IMR-90 (cell line): ENCODE data around the gene OXSR1. TPM values are rescaled to one million over a fixed set of nuclear protein-coding genes. Genes with fewer than 3 reads are reported as not detected.

Experiments used
- ATAC-seq: fragments of 200-7000 bp; cut with Tn5 transposase; 2 replicates; pipeline ENCODE4 v1.9.1; 2020; ENCODE audit warnings: low read depth, mild to moderate bottlenecking, moderate library complexity
- BruUV-seq: library from RNA; stranded (reverse); fragments of 400-500 nt; replicated peaks from 2 replicates; lab custom pipeline; 2021; lab: Mats Ljungman, UMichigan
- CTCF ChIA-PET: fragments of 300-600 bp; formaldehyde crosslinking; extraction: SDS; loops from one replicate; lab custom pipeline; 2021; ENCODE audit warnings: antibody characterized with exemption; lab: Yijun Ruan, JAX
- POLR2A ChIA-PET: fragments of 300-600 bp; sonication (Branson Sonifier 250); formaldehyde crosslinking; loops from one replicate; lab custom pipeline; 2022; ENCODE audit warnings: antibody characterized with exemption; ENCODE audit not compliant: unreplicated experiment; lab: Charles Lee
- DNase-seq: peaks from one replicate; pipeline ENCODE4 v3.0.0; 2013
- H2AFZ ChIP-seq: replicated peaks from 2 replicates; pipeline ENCODE3; 2013; ENCODE audit warnings: low read length, mild to moderate bottlenecking; ENCODE audit not compliant: poor library complexity
- H2AK5ac ChIP-seq: 2 replicates; pipeline ENCODE4 v1.6.1; 2013; ENCODE audit warnings: low read depth, low read length, inconsistent platforms
- H2AK9ac ChIP-seq: replicated peaks from 2 replicates; pipeline ENCODE3; 2013; ENCODE audit warnings: mild to moderate bottlenecking, low read depth, low read length, moderate library complexity; ENCODE audit not compliant: poor library complexity
- H2BK120ac ChIP-seq: 2 replicates; pipeline ENCODE4 v1.6.1; 2013; ENCODE audit warnings: low read depth, low read length, inconsistent platforms
- H2BK15ac ChIP-seq: 3 replicates; pipeline ENCODE4 v1.6.1; 2013; ENCODE audit warnings: low read depth, low read length, inconsistent platforms
- H2BK20ac ChIP-seq: 2 replicates; pipeline ENCODE4 v1.6.1; 2013; ENCODE audit warnings: low read depth, mild to moderate bottlenecking, inconsistent platforms, low read length, moderate library complexity
- H2BK5ac ChIP-seq: 2 replicates; pipeline ENCODE4 v1.6.1; 2013; ENCODE audit warnings: mild to moderate bottlenecking, low read depth, low read length, inconsistent platforms; ENCODE audit not compliant: poor library complexity, severe bottlenecking
- H3K14ac ChIP-seq: replicated peaks from 2 replicates; pipeline ENCODE4 v1.6.1; 2013; ENCODE audit warnings: low read depth, low read length, inconsistent platforms
- H3K18ac ChIP-seq: 2 replicates; pipeline ENCODE4 v1.6.1; 2013; ENCODE audit warnings: low read depth, low read length, control low read depth
- H3K23ac ChIP-seq: 2 replicates; pipeline ENCODE4 v1.6.1; 2013; ENCODE audit warnings: low read depth, low read length, inconsistent platforms
- H3K27ac ChIP-seq: 2 replicates; pipeline ENCODE4 v1.5.1; 2013; ENCODE audit warnings: mild to moderate bottlenecking, control low read depth, low read length; ENCODE audit not compliant: insufficient read depth
- H3K27me3 ChIP-seq: 2 replicates; pipeline ENCODE4 v1.6.1; 2013; ENCODE audit warnings: low read length; ENCODE audit not compliant: control insufficient read depth, insufficient read depth
- H3K36me3 ChIP-seq: 2 replicates; pipeline ENCODE4 v1.6.1; 2013; ENCODE audit warnings: low read length, mixed read lengths; ENCODE audit not compliant: control insufficient read depth, insufficient read depth
- H3K4ac ChIP-seq: 2 replicates; pipeline ENCODE4 v1.6.1; 2013; ENCODE audit warnings: low read depth, low read length, inconsistent platforms
- H3K4me1 ChIP-seq: 2 replicates; pipeline ENCODE4 v1.6.1; 2013; ENCODE audit warnings: low read length, mixed read lengths; ENCODE audit not compliant: control insufficient read depth, insufficient read depth
- H3K4me2 ChIP-seq: 2 replicates; pipeline ENCODE4 v1.6.1; 2013; ENCODE audit warnings: low read depth, mild to moderate bottlenecking, control low read depth, low read length, moderate library complexity
- H3K4me3 ChIP-seq: 2 replicates; pipeline ENCODE4 v1.5.1; 2013; ENCODE audit warnings: low read depth, mild to moderate bottlenecking, control low read depth, low read length, moderate library complexity; ENCODE audit not compliant: insufficient read depth
- H3K56ac ChIP-seq: 2 replicates; pipeline ENCODE4 v1.6.1; 2013; ENCODE audit warnings: low read length, inconsistent platforms; ENCODE audit not compliant: insufficient read depth; ENCODE audit errors: extremely low read depth
- H3K79me1 ChIP-seq, 2 experiments: 2 replicates each; pipeline ENCODE4 v1.6.1; 2013; ENCODE audit warnings: low read length in 2 of 2, inconsistent platforms in 1 of 2, low read depth in 1 of 2
- H3K9ac ChIP-seq: 2 replicates; pipeline ENCODE4 v1.6.1; 2013; ENCODE audit warnings: low read depth, low read length, control low read depth
- H3K9me1 ChIP-seq: 2 replicates; pipeline ENCODE4 v1.6.1; 2013; ENCODE audit warnings: low read length, inconsistent platforms; ENCODE audit not compliant: insufficient read depth
- H3K9me3 ChIP-seq: 2 replicates; pipeline ENCODE4 v1.6.1; 2013; ENCODE audit warnings: low read length; ENCODE audit not compliant: control insufficient read depth, insufficient read depth
- H4K20me1 ChIP-seq: 2 replicates; pipeline ENCODE4 v1.6.1; 2013; ENCODE audit warnings: low read length, inconsistent platforms; ENCODE audit not compliant: insufficient read depth
- H4K5ac ChIP-seq: 2 replicates; pipeline ENCODE4 v1.6.1; 2013; ENCODE audit warnings: mild to moderate bottlenecking, low read depth, low read length, control low read depth
- H4K8ac ChIP-seq, 2 experiments: 2 replicates each; pipeline ENCODE4 v1.6.1; 2013; ENCODE audit warnings: low read depth in 2 of 2, low read length in 2 of 2, control low read depth in 1 of 2, inconsistent platforms in 1 of 2
- H4K91ac ChIP-seq: 2 replicates; pipeline ENCODE4 v1.6.1; 2013; ENCODE audit warnings: low read depth, low read length, inconsistent platforms; ENCODE audit not compliant: insufficient read depth
- BHLHE40 ChIP-seq: fragments of 150-350 bp; IDR thresholded peaks from 2 replicates; pipeline ENCODE4 v1.6.1; 2016; ENCODE audit warnings: mild to moderate bottlenecking, low read depth, low read length
- CEBPB ChIP-seq: IDR thresholded peaks from 2 replicates; pipeline ENCODE4 v1.6.1; 2012; ENCODE audit warnings: low read depth, low read length, improper control_type of control experiment
- CHD1 ChIP-seq: IDR thresholded peaks from 2 replicates; pipeline ENCODE4 v1.6.1; 2012; ENCODE audit warnings: low read depth, low read length, improper control_type of control experiment
- CTCF ChIP-seq: conservative IDR thresholded peaks from 2 replicates; pipeline ENCODE4 v1.5.1; 2012; ENCODE audit warnings: mild to moderate bottlenecking, low read depth, low read length, improper control_type of control experiment
- ELK1 ChIP-seq: fragments of 150-350 bp; IDR thresholded peaks from 2 replicates; pipeline ENCODE4 v1.6.1; 2016; ENCODE audit warnings: low read depth, mild to moderate bottlenecking, low read length, moderate library complexity, borderline replicate concordance
- FOS ChIP-seq: fragments of 150-350 bp; IDR thresholded peaks from 2 replicates; pipeline ENCODE4 v1.6.1; 2016; ENCODE audit warnings: low read depth, low read length
- MAFK ChIP-seq: IDR thresholded peaks from 2 replicates; pipeline ENCODE4 v1.6.1; 2012; ENCODE audit warnings: low read depth, low read length, improper control_type of control experiment
- MAZ ChIP-seq: IDR thresholded peaks from 2 replicates; pipeline ENCODE4 v1.6.1; 2012; ENCODE audit warnings: low read depth, mild to moderate bottlenecking, low read length, improper control_type of control experiment, moderate library complexity, borderline replicate concordance
- MXI1 ChIP-seq: IDR thresholded peaks from 2 replicates; pipeline ENCODE4 v1.6.1; 2012; ENCODE audit warnings: low read depth, mild to moderate bottlenecking, low read length, moderate library complexity, borderline replicate concordance
- NFE2L2 ChIP-seq: fragments of 150-350 bp; IDR thresholded peaks from 2 replicates; pipeline ENCODE4 v1.6.1; 2016; ENCODE audit warnings: low read depth, mild to moderate bottlenecking, low read length
- POLR2A ChIP-seq: IDR thresholded peaks from 2 replicates; pipeline ENCODE4 v1.6.1; 2012; ENCODE audit warnings: mild to moderate bottlenecking, low read depth, low read length
- RAD21 ChIP-seq: IDR thresholded peaks from 2 replicates; pipeline ENCODE4 v1.6.1; 2012; ENCODE audit warnings: low read length, improper control_type of control experiment
- RCOR1 ChIP-seq: IDR thresholded peaks from 2 replicates; pipeline ENCODE4 v1.6.1; 2012; ENCODE audit warnings: mild to moderate bottlenecking, low read length, improper control_type of control experiment; ENCODE audit not compliant: insufficient replicate concordance
- RFX5 ChIP-seq: IDR thresholded peaks from 2 replicates; pipeline ENCODE4 v1.8.0; 2012; ENCODE audit warnings: low read depth, mild to moderate bottlenecking, low read length, moderate library complexity
- SMC3 ChIP-seq: fragments of 150-350 bp; IDR thresholded peaks from 2 replicates; pipeline ENCODE4 v1.6.1; 2016; ENCODE audit warnings: low read depth, mild to moderate bottlenecking, antibody characterized with exemption, low read length, moderate library complexity
- USF2 ChIP-seq: fragments of 150-350 bp; IDR thresholded peaks from 2 replicates; pipeline ENCODE4 v1.6.1; 2017; ENCODE audit warnings: mild to moderate bottlenecking, antibody characterized with exemption, low read length, low read depth
- WGBS, 2 experiments: methylation state at CpG; one replicate each; pipeline versions ENCODE4 v1.1.5 to v1.1.7; 2013; ENCODE audit warnings: missing lambda C conversion rate in 2 of 2; ENCODE audit not compliant: insufficient read length in 1 of 2; ENCODE audit errors: extremely low coverage in 2 of 2; 5-methylcytosine and 5-hydroxymethylcytosine counted together
- dilution Hi-C: fragments of 300-500 bp; cut with HindIII; formaldehyde crosslinking; loops from one replicate; pipeline ENCODE4 v1.14.3; 2018; ENCODE audit warnings: low sequenced_read_pairs; ENCODE audit not compliant: unreplicated experiment
- in situ Hi-C: fragments of 300-500 bp; cut with MboI; formaldehyde crosslinking; loops from 3 replicates; pipeline ENCODE4 v1.14.3; 2019; ENCODE audit warnings: low sequenced_read_pairs, inconsistent platforms, mixed read lengths
- intact Hi-C: fragments of 100-400 bp; cut with micrococcal nuclease; formaldehyde crosslinking; loops from 2 replicates; pipeline ENCODE4 v1.10.0; 2022
- polyA plus RNA-seq, 3 experiments: library from polyadenylated mRNA; depleted of rRNA; stranded (reverse); fragments of >200 nt; gene quantifications; 2 replicates each; pipeline ENCODE4 v1.2.3, GENCODE V29; 2012; ENCODE audit warnings: low replicate concordance in 1 of 3
- total RNA-seq: library from RNA; depleted of rRNA; stranded (reverse); fragments of >200 nt; gene quantifications from 2 replicates; pipeline ENCODE4 v1.2.3, GENCODE V29; 2012

Gene OXSR1
- total and polyA plus RNA-seq, 2 of the 4 experiments (the other 2 are of a cell fraction): 32.9 to 37.6 TPM

- no peaks in the 10 kb centered on the region for H3K27me3 ChIP-seq
- POLR2A ChIA-PET: no interaction called here
- H3K9me1 ChIP-seq: 0 out of 2 replicates have a peak, but pooled peaks cover 2% of the 10 kb centered on the region
- dilution Hi-C loops (no loop called here), intact Hi-C loops (no loop called here), in situ Hi-C loops (no loop called here)
- no peaks in the 10 kb centered on the region for H3K9me3 ChIP-seq
- no peak overlapping the region for H3K27ac ChIP-seq
- no peak for ATAC-seq
- H3K23ac ChIP-seq: no peak overlapping the region
- no peak overlapping the region for H4K8ac ChIP-seq
- no peak overlapping the region for H3K18ac ChIP-seq
- no peak overlapping the region for H4K91ac ChIP-seq
- no peak overlapping the region for H2AK9ac ChIP-seq
- CTCF ChIA-PET: no interaction called here
- H4K5ac ChIP-seq: no peak overlapping the region
- H2AFZ ChIP-seq: no peak overlapping the region
- no CpG with 5 or more reads among the region's 2 CpGs for WGBS, 2 experiments
- no peaks in the 10 kb centered on the region; the same call in 1 of the 2 replicates for H4K20me1 ChIP-seq
- BruUV-seq: no TSS peak
- H3K9ac ChIP-seq: no peak overlapping the region
- TF ChIP-seq ELK1 (no peak), CTCF (no peak), MAFK (no peak), CHD1 (no peak), CEBPB (no peak), NFE2L2 (no peak), SMC3 (no peak), MXI1 (no peak), FOS (no peak), RCOR1 (no peak), POLR2A (no peak), RFX5 (no peak), BHLHE40 (no peak), MAZ (no peak), USF2 (no peak), RAD21 (no peak)
- H2BK120ac ChIP-seq: no peak overlapping the region
- no peak overlapping the region for H2BK15ac ChIP-seq
- no peak overlapping the region for H3K4me3 ChIP-seq
- H3K4me2 ChIP-seq: no peak overlapping the region
- no peak overlapping the region for H2BK5ac ChIP-seq
- no peak overlapping the region for H3K14ac ChIP-seq
- no peaks in the 10 kb centered on the region for H3K4me1 ChIP-seq
- H3K36me3 ChIP-seq: peaks cover 11% of the 10 kb centered on the region
- H3K4ac ChIP-seq: no peak overlapping the region
- no peak for DNase-seq
- no peak overlapping the region for H2AK5ac ChIP-seq
- peaks cover 27 to 34% of the 10 kb centered on the region in 2 experiments for H3K79me1 ChIP-seq
- H2BK20ac ChIP-seq: no peak overlapping the region
- H3K56ac ChIP-seq: no peak overlapping the region
Measured at GRCh38 chr3:38238416-38239008, 73.2 kb downstream of the OXSR1 start.
